Stimulated activated naive CD4-positive, alpha-beta T cell treated with Interleukin-2 at 50 U/mL for 16 hours (primary cell): ENCODE results near the gene TGFBR3.

Experiments used
- DNase-seq: peaks from one replicate; lab custom pipeline; 2025; lab: John Stamatoyannopoulos, UW

TGFBR3 gene

GRCh38 chr1:91885716-91886506, at the start of gene TGFBR3:
Gene TGFBR3 (minus strand): TSS chr1:91886151. CDS start chr1:91861531, 24,620 bp downstream.
- DNase-seq = peak; percentile 73

- DNase-seq = no peak
Observed at GRCh38 chr1:91929250-91929649, 43.3 kb upstream of the TGFBR3 start.

- DNase-seq = no peak
Observed at GRCh38 chr1:91928026-91928425, 42.1 kb upstream of the TGFBR3 start.

GRCh38 chr1:91925644-91926435, 39.9 kb upstream of the TGFBR3 start:
- no peak for DNase-seq

- DNase-seq = no peak
Observed at GRCh38 chr1:91924146-91924545, 38.2 kb upstream of the TGFBR3 start.

GRCh38 chr1:91919962-91920361, 34.0 kb upstream of the TGFBR3 start:
- no peak for DNase-seq

GRCh38 chr1:91916811-91917460, 31.0 kb upstream of the TGFBR3 start:
- no peak for DNase-seq

GRCh38 chr1:91916046-91916445, 30.1 kb upstream of the TGFBR3 start:
- DNase-seq = no peak

GRCh38 chr1:91913018-91913417, 27.1 kb upstream of the TGFBR3 start:
- no peak for DNase-seq

- DNase-seq = no peak
Observed at GRCh38 chr1:91912266-91912665, 26.3 kb upstream of the TGFBR3 start.

GRCh38 chr1:91901231-91901630, 15.3 kb upstream of the TGFBR3 start:
- no peak for DNase-seq

- DNase-seq = no peak
Observed at GRCh38 chr1:91900562-91900961, 14.6 kb upstream of the TGFBR3 start.

GRCh38 chr1:91897016-91897415, 11.1 kb upstream of the TGFBR3 start:
- DNase-seq = no peak

- no peak for DNase-seq
Observed at GRCh38 chr1:91895832-91896556, 10.0 kb upstream of the TGFBR3 start.

GRCh38 chr1:91894036-91894761, 8.2 kb upstream of the TGFBR3 start:
- no peak for DNase-seq

GRCh38 chr1:91891969-91892368, 6.0 kb upstream of the TGFBR3 start:
- DNase-seq = no peak

- DNase-seq = no peak
Observed at GRCh38 chr1:91891454-91891853, 5.5 kb upstream of the TGFBR3 start.

GRCh38 chr1:91889717-91890459, 3.9 kb upstream of the TGFBR3 start:
- DNase-seq = peak; percentile 0

GRCh38 chr1:91885213-91885715, 687 bp downstream of the TGFBR3 start:
- DNase-seq = no peak

GRCh38 chr1:91884459-91885212, 1.3 kb downstream of the TGFBR3 start:
- peak; percentile 8 for DNase-seq
